ENCODE measurements around the gene AKNAD1.

DNA sequence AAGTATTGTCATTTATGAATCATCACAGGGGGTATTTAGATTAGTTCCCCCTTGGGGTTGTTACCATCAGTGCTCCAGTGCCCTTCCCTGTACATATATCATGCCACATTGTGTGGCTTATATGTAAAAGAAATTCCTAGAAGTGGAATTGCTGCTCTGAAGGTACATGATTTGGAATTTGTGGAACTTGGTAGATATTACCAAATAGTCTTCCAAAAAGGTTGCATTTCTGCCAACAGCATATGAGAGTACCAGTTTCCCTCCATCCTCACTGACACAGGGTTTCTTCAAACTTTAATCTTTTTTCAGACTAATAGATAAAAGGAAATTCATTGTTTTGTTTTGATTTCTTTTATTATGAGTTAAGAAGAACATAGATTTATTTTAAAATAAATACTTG, 41.3 kb downstream of the AKNAD1 start:
- TF ChIP-seq, protein P1, sequence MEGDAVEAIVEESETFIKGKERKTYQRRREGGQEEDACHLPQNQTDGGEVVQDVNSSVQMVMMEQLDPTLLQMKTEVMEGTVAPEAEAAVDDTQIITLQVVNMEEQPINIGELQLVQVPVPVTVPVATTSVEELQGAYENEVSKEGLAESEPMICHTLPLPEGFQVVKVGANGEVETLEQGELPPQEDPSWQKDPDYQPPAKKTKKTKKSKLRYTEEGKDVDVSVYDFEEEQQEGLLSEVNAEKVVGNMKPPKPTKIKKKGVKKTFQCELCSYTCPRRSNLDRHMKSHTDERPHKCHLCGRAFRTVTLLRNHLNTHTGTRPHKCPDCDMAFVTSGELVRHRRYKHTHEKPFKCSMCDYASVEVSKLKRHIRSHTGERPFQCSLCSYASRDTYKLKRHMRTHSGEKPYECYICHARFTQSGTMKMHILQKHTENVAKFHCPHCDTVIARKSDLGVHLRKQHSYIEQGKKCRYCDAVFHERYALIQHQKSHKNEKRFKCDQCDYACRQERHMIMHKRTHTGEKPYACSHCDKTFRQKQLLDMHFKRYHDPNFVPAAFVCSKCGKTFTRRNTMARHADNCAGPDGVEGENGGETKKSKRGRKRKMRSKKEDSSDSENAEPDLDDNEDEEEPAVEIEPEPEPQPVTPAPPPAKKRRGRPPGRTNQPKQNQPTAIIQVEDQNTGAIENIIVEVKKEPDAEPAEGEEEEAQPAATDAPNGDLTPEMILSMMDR (IDR thresholded peaks at IDR 0.05), result no peak
- no peak for TF ChIP-seq EZH2 (IDR thresholded peaks at IDR 0.05; ENCODE audit: borderline replicate concordance, insufficient read depth, low read depth, low read length, poor library complexity, severe bottlenecking)
